PC-3 (cell line): ENCODE measurements around the gene URM1. TPM values are rescaled to one million over a fixed set of nuclear protein-coding genes. Genes with fewer than 3 reads are reported as not detected.

ENCODE experiments used
- ATAC-seq: fragments of 200-7000 bp; cut with Tn5 transposase; 2 replicates; pipeline ENCODE4 v1.9.1; 2020; ENCODE audit warnings: mild to moderate bottlenecking, moderate library complexity
- BruUV-seq: library from RNA; stranded (reverse); fragments of 400-500 nt; replicated peaks from 2 replicates; lab custom pipeline; 2021; lab: Mats Ljungman, UMichigan
- CTCF ChIA-PET: fragments of 300-600 bp; sonication (Branson Sonifier 250); formaldehyde crosslinking; loops from one replicate; lab custom pipeline; 2022; ENCODE audit warnings: antibody characterized with exemption; lab: Charles Lee
- POLR2A ChIA-PET: fragments of 300-600 bp; sonication (Branson Sonifier 250); formaldehyde crosslinking; loops from one replicate; lab custom pipeline; 2022; ENCODE audit warnings: antibody characterized with exemption; ENCODE audit not compliant: unreplicated experiment; lab: Charles Lee
- DNase-seq: peaks from one replicate; pipeline ENCODE4 v3.0.0-alpha.2; 2015
- H2AFZ ChIP-seq: fragments of 300-600 bp; sonication (generic); 2 replicates; pipeline ENCODE4 v1.6.0; 2016; ENCODE audit warnings: antibody characterized with exemption, low read length
- H3F3A ChIP-seq: fragments of 300-600 bp; sonication (generic); one replicate; pipeline ENCODE4 v1.6.0; 2017; ENCODE audit warnings: antibody characterized with exemption, low read length, control low read depth, mild to moderate bottlenecking; ENCODE audit not compliant: unreplicated experiment
- H3K27ac ChIP-seq: fragments of 300-600 bp; sonication (generic); 2 replicates; pipeline ENCODE4 v1.5.1; 2016; ENCODE audit warnings: mild to moderate bottlenecking, low read length
- H3K27me3 ChIP-seq: fragments of 300-600 bp; sonication (generic); 2 replicates; pipeline ENCODE4 v1.6.1; 2016; ENCODE audit warnings: low read length, mixed read lengths
- H3K36me3 ChIP-seq: fragments of 300-600 bp; sonication (generic); 2 replicates; pipeline ENCODE4 v1.6.1; 2016; ENCODE audit warnings: low read depth, mixed run types, low read length, mixed read lengths
- H3K4me1 ChIP-seq: fragments of 300-600 bp; sonication (generic); 2 replicates; pipeline ENCODE4 v1.5.1; 2016; ENCODE audit warnings: low read length; ENCODE audit not compliant: insufficient read depth
- H3K4me2 ChIP-seq: fragments of 300-600 bp; sonication (generic); 2 replicates; pipeline ENCODE4 v1.6.0; 2016; ENCODE audit warnings: low read length
- H3K4me3 ChIP-seq: fragments of 300-600 bp; sonication (generic); 2 replicates; pipeline ENCODE4 v1.5.1; 2016; ENCODE audit warnings: mild to moderate bottlenecking, low read length, mixed read lengths
- H3K79me2 ChIP-seq: fragments of 300-600 bp; sonication (generic); 2 replicates; pipeline ENCODE4 v1.6.1; 2017; ENCODE audit warnings: low read length, mixed read lengths
- H3K9ac ChIP-seq: fragments of 300-600 bp; sonication (generic); 2 replicates; pipeline ENCODE4 v1.6.0; 2016; ENCODE audit warnings: mild to moderate bottlenecking, low read length
- H3K9me2 ChIP-seq: fragments of 300-600 bp; sonication (generic); replicated peaks from 2 replicates; pipeline ENCODE4 v1.6.1; 2016; ENCODE audit warnings: mixed run types, low read length, mixed read lengths
- H3K9me3 ChIP-seq: fragments of 300-600 bp; sonication (generic); 2 replicates; pipeline ENCODE4 v1.6.1; 2016; ENCODE audit warnings: low read length, mixed read lengths
- H4K20me1 ChIP-seq: fragments of 300-600 bp; sonication (generic); 2 replicates; pipeline ENCODE4 v1.6.1; 2016; ENCODE audit warnings: low read length, mixed read lengths
- CTCF ChIP-seq: fragments of 300-600 bp; sonication (generic); conservative IDR thresholded peaks from 2 replicates; pipeline ENCODE4 v1.5.1; 2017; ENCODE audit warnings: antibody characterized with exemption, low read depth, mild to moderate bottlenecking, low read length
- EZH2 ChIP-seq: fragments of 300-600 bp; sonication (generic); IDR thresholded peaks from one replicate; pipeline ENCODE4 v1.6.1; 2017; ENCODE audit warnings: antibody characterized with exemption, mild to moderate bottlenecking, low read length; ENCODE audit not compliant: unreplicated experiment
- EZH2phosphoT487 ChIP-seq: fragments of 300-600 bp; sonication (generic); IDR thresholded peaks from 2 replicates; pipeline ENCODE4 v1.6.1; 2018; ENCODE audit warnings: mild to moderate bottlenecking, antibody characterized with exemption, low read length, borderline replicate concordance
- intact Hi-C: fragments of 100-400 bp; cut with micrococcal nuclease; formaldehyde crosslinking; loops from 2 replicates; pipeline ENCODE4 v1.9.0; 2023
- total RNA-seq: library from RNA; depleted of rRNA; stranded (reverse); fragments of >200 nt; gene quantifications from 2 replicates; pipeline ENCODE4 v1.2.3, GENCODE V29; 2014

URM1 gene
- total RNA-seq, 1 experiment from 2014 or later, result 29.1 TPM

- H3F3A ChIP-seq, result no peaks in the 10 kb centered on the region
- TF ChIP-seq EZH2, result no peak
- no peak for TF ChIP-seq CTCF
- TF ChIP-seq EZH2phosphoT487, result no peak
- no peak for ATAC-seq
- no peaks in the 10 kb centered on the region for H3K27me3 ChIP-seq
- no peaks in the 10 kb centered on the region for H3K36me3 ChIP-seq
- H2AFZ ChIP-seq, result no peak overlapping the region
- no peaks in the 10 kb centered on the region for H3K9me2 ChIP-seq
- peak overlapping the region; percentile 97 for H3K4me3 ChIP-seq
- intact Hi-C loops, result no loop called here
- no peaks in the 10 kb centered on the region for H3K9me3 ChIP-seq
- no peaks in the 10 kb centered on the region for H4K20me1 ChIP-seq
- no peak overlapping the region for H3K9ac ChIP-seq
- no peak overlapping the region; the same call in 1 of the 2 replicates for H3K27ac ChIP-seq
- H3K4me1 ChIP-seq, result peaks cover 12% of the 10 kb centered on the region; the same call in 1 of the 2 replicates
- BruUV-seq, result no TSS peak
- peaks cover 41% of the 10 kb centered on the region for H3K79me2 ChIP-seq
- CTCF ChIA-PET, result no interaction called here
- peak; percentile 4 for DNase-seq
- H3K4me2 ChIP-seq, result peak overlapping the region; percentile 90
- POLR2A ChIA-PET, result no interaction called here
Measured at GRCh38 chr9:128372784-128373183, 1.6 kb downstream of the URM1 start.

- ATAC-seq, result no peak
- no peaks in the 10 kb centered on the region; the same call in 1 of the 2 replicates for H3K36me3 ChIP-seq
- ChIA-PET CTCF (no interaction called here), POLR2A (no interaction called here)
- no peaks in the 10 kb centered on the region for H3F3A ChIP-seq
- no peaks in the 10 kb centered on the region for H3K9me2 ChIP-seq
- no TSS peak for BruUV-seq
- H3K4me2 ChIP-seq, result no peak overlapping the region
- H3K4me3 ChIP-seq, result no peak overlapping the region
- DNase-seq, result no peak
- peaks cover 12% of the 10 kb centered on the region; the same call in 1 of the 2 replicates for H3K4me1 ChIP-seq
- intact Hi-C loops, result no loop called here
- no peak overlapping the region for H3K9ac ChIP-seq
- H2AFZ ChIP-seq, result no peak overlapping the region
- H3K79me2 ChIP-seq, result peaks cover 41% of the 10 kb centered on the region
- TF ChIP-seq CTCF (no peak), EZH2phosphoT487 (no peak), EZH2 (no peak)
- H3K27ac ChIP-seq, result no peak overlapping the region
- no peaks in the 10 kb centered on the region for H3K27me3 ChIP-seq
- H4K20me1 ChIP-seq, result no peaks in the 10 kb centered on the region
- H3K9me3 ChIP-seq, result no peaks in the 10 kb centered on the region
Measured at GRCh38 chr9:128374221-128374675, 3.1 kb downstream of the URM1 start.

GRCh38 chr9:128375865-128376264, 4.7 kb downstream of the URM1 start:
- DNase-seq (no peak), ATAC-seq (no peak)
- Histone ChIP-seq H3K79me2 (peaks cover 41% of the 10 kb centered on the region), H3K9me2 (no peaks in the 10 kb centered on the region), H3K4me1 (peaks cover 7% of the 10 kb centered on the region; the same call in 1 of the 2 replicates), H3K27me3 (no peaks in the 10 kb centered on the region), H3F3A (no peaks in the 10 kb centered on the region), H3K9me3 (no peaks in the 10 kb centered on the region), H4K20me1 (no peaks in the 10 kb centered on the region), H3K4me2 (no peak overlapping the region), H3K9ac (no peak overlapping the region), H3K4me3 (no peak overlapping the region), H2AFZ (no peak overlapping the region), H3K36me3 (no peaks in the 10 kb centered on the region; the same call in 1 of the 2 replicates), H3K27ac (no peak overlapping the region)
- CTCF ChIA-PET, result no interaction called here
- POLR2A ChIA-PET, result no interaction called here
- no peak for TF ChIP-seq EZH2phosphoT487
- no peak for TF ChIP-seq EZH2
- TF ChIP-seq CTCF, result no peak
- intact Hi-C loops, result no loop called here
- BruUV-seq, result no TSS peak
